ENCODE results near the gene OTOGL.

OTOGL gene

DNA sequence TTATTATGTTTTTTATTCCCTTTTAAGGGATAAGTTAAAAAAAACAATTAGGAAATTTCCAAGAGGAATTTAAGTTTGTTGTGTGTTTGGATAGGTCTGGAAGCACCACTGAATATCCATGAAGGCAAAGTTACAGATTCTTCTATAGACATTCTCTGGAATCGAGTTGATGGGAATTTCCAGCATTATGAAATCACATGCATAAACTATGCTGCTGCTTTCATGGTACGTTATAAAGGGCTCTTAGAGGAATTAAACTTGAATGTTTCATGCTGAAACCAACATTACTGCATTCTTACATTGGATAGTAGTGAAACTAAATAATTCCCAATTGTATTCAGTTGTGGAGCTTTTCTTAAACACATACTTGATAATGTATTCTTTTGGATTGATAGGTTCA is 323.2 kb downstream of the OTOGL start:
- in situ Hi-C loops (cut with HindIII; ENCODE audit: low sequenced_read_pairs): no loop called here
